K562 (cell line): ENCODE data around the gene ECPAS. TPM values are rescaled to one million over a fixed set of nuclear protein-coding genes. Genes with fewer than 3 reads are reported as not detected.

Experiments used
- ARHGAP35 ChIP-seq: fragments of 450-650 bp; IDR thresholded peaks from 2 replicates; pipeline ENCODE4 v1.6.1; 2018; ENCODE audit not compliant: partially characterized antibody
- CCNT2 ChIP-seq: IDR thresholded peaks from 2 replicates; pipeline ENCODE4 v1.6.1; 2011; ENCODE audit warnings: borderline replicate concordance, low read depth, mild to moderate bottlenecking, moderate library complexity, mixed read lengths, low read length; ENCODE audit not compliant: insufficient read length; ENCODE audit errors: extremely low read depth
- CREB3L1 ChIP-seq: fragments of 450-650 bp; IDR thresholded peaks from 2 replicates; pipeline ENCODE4 v1.6.1; 2014; ENCODE audit warnings: low read depth, mild to moderate bottlenecking, moderate library complexity, borderline replicate concordance
- FOXK2 ChIP-seq, 2 experiments: fragments of 450-650 bp; IDR thresholded peaks in 1 of 2; conservative IDR thresholded peaks in 1 of 2; 2 replicates each; pipeline ENCODE4 v1.6.1; 2016; ENCODE audit warnings: low read depth in 2 of 2, mild to moderate bottlenecking in 1 of 2
- ID3 ChIP-seq, 2 experiments: fragments of 250-450 bp in 1 of 2; fragments of 450-650 bp in 1 of 2; sonication (Bioruptor Pico) in 1 of 2; IDR thresholded peaks; 2 replicates each; pipeline versions ENCODE4 v1.6.1 to v1.8.0; 2016 to 2021; ENCODE audit warnings: mild to moderate bottlenecking in 2 of 2, moderate library complexity in 2 of 2, missing compliant biosample characterization in 1 of 2, missing genetic modification characterization in 1 of 2
- MXI1 ChIP-seq: IDR thresholded peaks from 2 replicates; pipeline ENCODE4 v1.6.1; 2011; ENCODE audit warnings: low read depth, mild to moderate bottlenecking, improper control_type of control experiment, low read length
- NEUROD1 ChIP-seq: fragments of 150-350 bp; IDR thresholded peaks from 2 replicates; pipeline ENCODE4 v1.6.1; 2014; ENCODE audit warnings: borderline replicate concordance, low read length, low read depth; ENCODE audit not compliant: partially characterized antibody
- RUNX1 ChIP-seq: sonication (generic); IDR thresholded peaks from 2 replicates; pipeline ENCODE4 v1.6.1; 2016; ENCODE audit warnings: antibody characterized with exemption, low read depth
- SMARCE1 ChIP-seq: fragments of 450-650 bp; IDR thresholded peaks from 2 replicates; pipeline ENCODE4 v1.7.1; 2016; ENCODE audit warnings: mild to moderate bottlenecking
- TSC22D4 ChIP-seq: fragments of 450-650 bp; IDR thresholded peaks from 2 replicates; pipeline ENCODE4 v1.6.1; 2016; ENCODE audit warnings: missing genetic modification characterization, missing biosample characterization, control low read depth
- ZBED1 ChIP-seq: IDR thresholded peaks from 2 replicates; pipeline ENCODE4 v1.6.1; 2014
- ZNF354B ChIP-seq: fragments of 250-450 bp; sonication (Bioruptor Pico); IDR thresholded peaks from 2 replicates; pipeline ENCODE4 v1.4.0; 2020
- polyA plus RNA-seq, 8 experiments: library from polyadenylated mRNA; depleted of rRNA in 4 of 8; stranded (reverse) in 5 of 8; unstranded in 3 of 8; fragments of >200 nt; fragmentation: Nextera tagmentation in 2 of 8; fragmentation: Illumina TruSeq in 1 of 8; extraction: Ambion mirVana in 2 of 8; extraction: Trizol in 1 of 8; gene quantifications; 2 replicates each; pipeline versions ENCODE4 v1.2.1 to v1.2.3, GENCODE V29; 2011 to 2014; ENCODE audit warnings: inconsistent platforms in 1 of 8, missing spikeins in 1 of 8
- total RNA-seq, 7 experiments: library from RNA; depleted of rRNA in 6 of 7; stranded (reverse); fragments of >200 nt in 6 of 7; fragmentation: Illumina TruSeq in 2 of 7; extraction: Trizol in 2 of 7; gene quantifications; 2 replicates each; pipeline versions ENCODE4 v1.2.1 to v1.2.3, GENCODE V29; 2011 to 2021; ENCODE audit warnings: low replicate concordance in 1 of 7
- TF ChIP-seq, protein P1 (sequence below): sonication (generic); formaldehyde crosslinking; IDR thresholded peaks from 2 replicates; pipeline ENCODE4 v1.8.0; 2022; ENCODE audit warnings: mild to moderate bottlenecking, missing genetic modification reagents
- TF ChIP-seq, protein P2 (sequence below): sonication (generic); formaldehyde crosslinking; IDR thresholded peaks from 2 replicates; pipeline ENCODE4 v1.8.0; 2022; ENCODE audit warnings: missing genetic modification reagents, mild to moderate bottlenecking, moderate library complexity, borderline replicate concordance

ECPAS gene
- total and polyA plus RNA-seq, 9 of the 15 experiments (the other 6 are each of a cell fraction or from before 2014, with no cell fraction given), result 14.5 to 90.9 (median 75.7) TPM

DNA sequence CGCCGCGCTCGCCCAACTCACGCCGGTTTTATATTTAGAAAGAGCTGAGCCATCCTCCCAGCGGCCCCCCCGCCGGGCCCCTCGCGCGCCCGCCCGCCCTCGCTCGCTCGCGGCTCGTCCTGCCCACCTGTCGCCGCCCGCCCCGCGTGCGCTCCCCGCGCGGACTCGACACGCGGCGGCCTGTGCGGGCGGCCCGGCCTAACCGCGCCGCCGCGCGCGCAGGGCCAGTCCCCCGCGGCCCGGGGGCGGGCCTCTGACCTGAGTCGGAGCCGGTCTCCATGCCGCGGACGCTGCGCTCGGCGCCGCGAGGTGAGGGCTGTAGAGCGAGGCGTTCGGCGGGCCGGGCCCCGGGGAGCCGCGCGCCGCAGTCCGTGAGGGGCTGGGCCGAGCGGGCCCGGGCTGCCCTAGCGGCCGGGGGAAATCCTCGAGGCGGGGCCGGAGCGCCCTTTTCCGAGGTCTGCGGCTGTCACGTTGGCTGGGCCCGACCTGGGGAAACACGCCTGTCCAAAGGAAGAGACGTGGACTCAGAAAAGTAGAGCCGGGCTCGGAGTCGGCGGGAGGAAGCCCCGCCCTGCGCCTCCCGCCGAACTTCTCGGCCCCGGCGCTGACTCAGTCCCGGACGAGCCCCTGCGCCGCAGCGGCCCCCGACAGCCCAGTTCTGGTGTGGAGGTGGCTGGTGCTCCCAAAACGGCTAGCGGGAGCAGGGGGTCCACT, at the start of gene ECPAS (continued):
- TF ChIP-seq ID3 (CRISPR knock-in tag; IDR thresholded peaks at IDR 0.05) (no peak), ID3 (tag; IDR thresholded peaks at IDR 0.05) (0 out of 2 replicates have a peak, but pooled peaks have one; percentile 26), NEUROD1 (peak; percentile 39), CREB3L1 (peak; percentile 72; the same call in 1 of the 2 replicates), TSC22D4 (tag) (no peak), RUNX1 (no peak), CCNT2 (peak; percentile 5), FOXK2 (conservative IDR thresholded peaks at IDR 0.05 in 1 of 2, IDR thresholded peaks at IDR 0.05 in 1 of 2; ENCODE audit: low read depth in 2 of 2) (0 out of 4 replicates have a peak, but pooled peaks of 1 of the 2 experiments have one; percentile 19), SMARCE1 (peak; percentile 73), ARHGAP35 (no peak), ZBED1 (no peak), ZNF354B (CRISPR knock-in tag) (no peak), MXI1 (0 out of 2 replicates have a peak, but pooled peaks have one; percentile 45)
- TF ChIP-seq, protein P1, sequence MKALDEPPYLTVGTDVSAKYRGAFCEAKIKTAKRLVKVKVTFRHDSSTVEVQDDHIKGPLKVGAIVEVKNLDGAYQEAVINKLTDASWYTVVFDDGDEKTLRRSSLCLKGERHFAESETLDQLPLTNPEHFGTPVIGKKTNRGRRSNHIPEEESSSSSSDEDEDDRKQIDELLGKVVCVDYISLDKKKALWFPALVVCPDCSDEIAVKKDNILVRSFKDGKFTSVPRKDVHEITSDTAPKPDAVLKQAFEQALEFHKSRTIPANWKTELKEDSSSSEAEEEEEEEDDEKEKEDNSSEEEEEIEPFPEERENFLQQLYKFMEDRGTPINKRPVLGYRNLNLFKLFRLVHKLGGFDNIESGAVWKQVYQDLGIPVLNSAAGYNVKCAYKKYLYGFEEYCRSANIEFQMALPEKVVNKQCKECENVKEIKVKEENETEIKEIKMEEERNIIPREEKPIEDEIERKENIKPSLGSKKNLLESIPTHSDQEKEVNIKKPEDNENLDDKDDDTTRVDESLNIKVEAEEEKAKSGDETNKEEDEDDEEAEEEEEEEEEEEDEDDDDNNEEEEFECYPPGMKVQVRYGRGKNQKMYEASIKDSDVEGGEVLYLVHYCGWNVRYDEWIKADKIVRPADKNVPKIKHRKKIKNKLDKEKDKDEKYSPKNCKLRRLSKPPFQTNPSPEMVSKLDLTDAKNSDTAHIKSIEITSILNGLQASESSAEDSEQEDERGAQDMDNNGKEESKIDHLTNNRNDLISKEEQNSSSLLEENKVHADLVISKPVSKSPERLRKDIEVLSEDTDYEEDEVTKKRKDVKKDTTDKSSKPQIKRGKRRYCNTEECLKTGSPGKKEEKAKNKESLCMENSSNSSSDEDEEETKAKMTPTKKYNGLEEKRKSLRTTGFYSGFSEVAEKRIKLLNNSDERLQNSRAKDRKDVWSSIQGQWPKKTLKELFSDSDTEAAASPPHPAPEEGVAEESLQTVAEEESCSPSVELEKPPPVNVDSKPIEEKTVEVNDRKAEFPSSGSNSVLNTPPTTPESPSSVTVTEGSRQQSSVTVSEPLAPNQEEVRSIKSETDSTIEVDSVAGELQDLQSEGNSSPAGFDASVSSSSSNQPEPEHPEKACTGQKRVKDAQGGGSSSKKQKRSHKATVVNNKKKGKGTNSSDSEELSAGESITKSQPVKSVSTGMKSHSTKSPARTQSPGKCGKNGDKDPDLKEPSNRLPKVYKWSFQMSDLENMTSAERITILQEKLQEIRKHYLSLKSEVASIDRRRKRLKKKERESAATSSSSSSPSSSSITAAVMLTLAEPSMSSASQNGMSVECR (CRISPR knock-in tag), result peak; percentile 85
- TF ChIP-seq, protein P2, sequence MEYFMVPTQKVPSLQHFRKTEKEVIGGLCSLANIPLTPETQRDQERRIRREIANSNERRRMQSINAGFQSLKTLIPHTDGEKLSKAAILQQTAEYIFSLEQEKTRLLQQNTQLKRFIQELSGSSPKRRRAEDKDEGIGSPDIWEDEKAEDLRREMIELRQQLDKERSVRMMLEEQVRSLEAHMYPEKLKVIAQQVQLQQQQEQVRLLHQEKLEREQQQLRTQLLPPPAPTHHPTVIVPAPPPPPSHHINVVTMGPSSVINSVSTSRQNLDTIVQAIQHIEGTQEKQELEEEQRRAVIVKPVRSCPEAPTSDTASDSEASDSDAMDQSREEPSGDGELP (CRISPR knock-in tag), result peak; percentile 29; the same call in 1 of the 2 replicates
